Type B pancreatic cell (in vitro differentiated cells): Measurements from ENCODE around the gene TLCD4. TPM values are rescaled to one million over a fixed set of nuclear protein-coding genes. Genes with fewer than 3 reads are reported as not detected.

Experiments used
- DNase-seq: peaks from one replicate; pipeline ENCODE4 v3.0.0; 2021; ENCODE audit warnings: mixed read lengths; ENCODE audit not compliant: unreplicated experiment; ENCODE audit errors: extremely low spot score
- H3K27ac Mint-ChIP-seq: 2 replicates; pipeline ENCODE4 v1.8.0; 2021; ENCODE audit warnings: mild to moderate bottlenecking, mixed read lengths
- H3K27me3 Mint-ChIP-seq: 2 replicates; pipeline ENCODE4 v1.8.0; 2021; ENCODE audit warnings: mixed read lengths
- H3K36me3 Mint-ChIP-seq: 2 replicates; pipeline ENCODE4 v1.8.0; 2021; ENCODE audit warnings: mixed read lengths
- H3K4me1 Mint-ChIP-seq: one replicate; pipeline ENCODE4 v1.8.0; 2021; ENCODE audit warnings: mixed read lengths; ENCODE audit not compliant: unreplicated experiment
- H3K4me3 Mint-ChIP-seq: 2 replicates; pipeline ENCODE4 v1.8.0; 2021; ENCODE audit warnings: mild to moderate bottlenecking, mixed read lengths
- H3K9me3 Mint-ChIP-seq: 2 replicates; pipeline ENCODE4 v1.8.0; 2021; ENCODE audit warnings: mixed read lengths
- CTCF ChIP-seq: fragments of 200-600 bp; sonication (generic); conservative IDR thresholded peaks from 2 replicates; pipeline ENCODE4 v1.5.0; 2021; ENCODE audit warnings: antibody characterized with exemption, mild to moderate bottlenecking
- total RNA-seq: library from RNA; stranded (reverse); gene quantifications from 2 replicates; pipeline ENCODE4 v1.2.1, GENCODE V29; 2021; ENCODE audit warnings: low replicate concordance

Gene TLCD4
- total RNA-seq, 1 donor from 2014 or later, result 6.9 TPM

DNA sequence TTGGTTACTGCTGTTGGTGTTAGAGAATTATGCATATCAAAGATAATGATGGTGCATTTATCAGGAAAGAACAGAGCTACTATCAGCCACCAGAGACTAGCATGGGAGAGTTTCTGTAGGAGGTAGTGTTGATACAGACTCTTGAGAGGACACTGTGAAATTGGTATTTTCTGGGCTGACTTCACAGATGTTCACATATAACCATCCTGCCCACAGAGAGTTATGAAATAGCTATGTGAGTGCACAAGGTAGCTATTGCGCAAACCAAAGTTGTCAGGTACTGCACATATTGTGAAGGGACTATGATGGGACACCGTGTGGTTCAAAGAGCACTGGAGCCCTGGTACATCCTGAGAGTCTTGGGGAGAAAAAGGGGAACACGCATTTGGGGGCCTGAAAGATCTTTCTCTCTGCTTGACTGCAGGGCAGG, 1.4 kb upstream of the TLCD4 start:
- no peak for TF ChIP-seq CTCF
- no peak for DNase-seq
- Mint-ChIP-seq H3K27me3 (peaks cover 48% of the 10 kb centered on the region), H3K36me3 (no peaks in the 10 kb centered on the region), H3K4me1 (peaks cover 7% of the 10 kb centered on the region), H3K4me3 (peak overlapping the region; percentile 76), H3K9me3 (no peaks in the 10 kb centered on the region), H3K27ac (no peak overlapping the region)

DNA sequence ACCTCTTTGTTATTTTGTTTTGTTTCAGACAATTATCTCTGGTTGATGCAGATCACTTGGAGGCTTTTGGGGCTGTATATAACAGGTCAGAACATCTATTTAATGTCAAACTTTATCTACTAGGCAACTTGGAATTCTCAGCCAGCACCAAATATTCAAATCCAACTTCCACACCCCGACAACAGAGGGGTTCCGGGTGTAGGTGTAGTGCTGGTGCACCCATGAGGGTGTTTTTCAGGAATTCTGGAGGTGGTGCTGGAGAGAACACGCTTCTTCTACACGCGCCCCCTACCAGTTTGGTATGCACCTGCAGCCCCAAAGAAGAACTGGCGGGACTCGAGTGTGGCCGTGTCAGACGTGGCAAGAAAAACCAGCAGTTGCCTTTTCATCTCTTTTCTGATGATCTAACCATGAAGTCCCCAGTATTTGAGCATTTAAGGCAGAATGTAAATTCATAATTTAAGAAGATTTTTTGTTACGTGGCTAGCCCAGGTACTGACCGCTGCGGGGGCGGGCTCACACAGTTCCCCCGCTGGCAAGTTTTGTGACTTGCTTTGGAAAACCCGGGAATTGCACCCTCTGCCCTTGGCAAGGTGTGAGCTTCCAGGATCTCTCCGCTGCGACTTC, 462 bp upstream of the TLCD4 start:
- H3K9me3 Mint-ChIP-seq, result no peaks in the 10 kb centered on the region
- H3K4me1 Mint-ChIP-seq, result peaks cover 7% of the 10 kb centered on the region
- H3K27ac Mint-ChIP-seq, result peak overlapping the region; percentile 87
- peak overlapping the region; percentile 97 for H3K4me3 Mint-ChIP-seq
- peak; percentile 82 for TF ChIP-seq CTCF
- H3K36me3 Mint-ChIP-seq, result no peaks in the 10 kb centered on the region
- H3K27me3 Mint-ChIP-seq, result peaks cover 45% of the 10 kb centered on the region
- DNase-seq, result peak; percentile 70

DNA sequence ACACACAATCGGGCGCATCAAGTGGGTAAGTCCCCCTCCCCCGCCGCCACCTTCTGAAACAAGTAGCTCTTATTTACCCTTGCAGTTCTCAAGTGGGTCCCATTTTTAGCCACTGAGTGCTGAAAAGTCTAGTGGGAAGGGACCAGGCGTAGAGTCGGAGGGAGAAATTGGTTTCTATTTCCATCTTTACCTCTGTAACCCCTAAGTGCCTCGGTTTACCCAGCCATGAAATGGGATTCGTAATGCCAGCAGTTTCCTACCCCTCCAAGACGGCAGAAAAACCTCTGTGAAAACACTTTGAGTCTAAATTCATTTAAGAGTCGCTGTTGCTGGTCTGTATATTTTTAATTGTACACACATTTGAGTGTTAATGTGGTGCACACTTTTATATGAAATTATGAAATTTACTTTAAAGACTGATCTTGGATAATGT, 928 bp downstream of the TLCD4 start:
- no peak for TF ChIP-seq CTCF
- no peak for DNase-seq
- H3K27me3 Mint-ChIP-seq, result peaks cover 44% of the 10 kb centered on the region
- no peaks in the 10 kb centered on the region for H3K36me3 Mint-ChIP-seq
- peak overlapping the region; percentile 91 for H3K4me3 Mint-ChIP-seq
- H3K4me1 Mint-ChIP-seq, result peaks cover 12% of the 10 kb centered on the region
- peak overlapping the region; percentile 72 for H3K27ac Mint-ChIP-seq
- H3K9me3 Mint-ChIP-seq, result no peaks in the 10 kb centered on the region

DNA sequence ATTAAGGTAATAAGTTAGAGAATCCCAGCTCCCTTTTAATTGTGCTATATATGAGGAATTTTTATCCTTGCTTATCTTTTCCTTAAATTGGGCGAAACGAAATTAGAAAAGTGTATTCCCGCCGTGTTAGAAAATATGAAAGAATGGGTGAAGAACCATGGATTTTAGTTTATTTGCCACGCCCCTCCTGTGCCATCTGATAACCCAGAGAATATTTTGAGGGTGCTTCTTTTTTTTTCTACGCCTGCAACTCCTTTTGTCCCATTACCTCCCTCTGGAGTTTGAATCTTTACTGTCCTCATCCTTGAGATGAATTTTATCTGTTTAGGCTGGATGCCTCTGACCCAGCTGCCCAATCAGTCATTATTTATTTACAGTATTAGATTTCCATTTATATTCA, 1.6 kb downstream of the TLCD4 start:
- Mint-ChIP-seq H3K4me3 (peak overlapping the region; percentile 91), H3K9me3 (no peaks in the 10 kb centered on the region), H3K4me1 (peaks cover 12% of the 10 kb centered on the region), H3K36me3 (no peaks in the 10 kb centered on the region), H3K27me3 (peaks cover 44% of the 10 kb centered on the region), H3K27ac (peak overlapping the region; percentile 25)
- no peak for DNase-seq
- TF ChIP-seq CTCF, result no peak

DNA sequence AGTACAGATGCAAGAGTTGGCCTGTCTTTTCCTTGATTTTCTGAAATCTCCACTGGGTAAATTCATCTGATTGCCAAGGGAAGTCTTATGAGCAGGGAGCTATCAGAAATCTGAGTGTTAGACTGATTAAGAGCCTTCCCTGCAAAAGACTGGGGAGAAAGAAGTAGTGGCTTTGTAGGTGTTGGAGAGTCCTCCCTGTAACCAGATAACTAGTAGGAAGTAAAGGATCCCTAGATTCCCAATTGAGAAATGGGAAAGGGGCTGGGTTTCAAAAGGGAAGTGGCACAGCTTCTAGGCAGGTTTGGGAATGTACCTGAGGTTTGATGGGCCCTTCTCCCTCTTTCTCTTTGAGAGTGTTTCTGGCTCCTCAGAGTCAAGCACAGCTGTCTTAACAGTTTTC, 2.1 kb downstream of the TLCD4 start:
- Mint-ChIP-seq H3K4me3 (peak overlapping the region; percentile 91), H3K4me1 (peaks cover 12% of the 10 kb centered on the region), H3K27me3 (peaks cover 44% of the 10 kb centered on the region), H3K27ac (no peak overlapping the region), H3K9me3 (no peaks in the 10 kb centered on the region), H3K36me3 (no peaks in the 10 kb centered on the region)
- no peak for TF ChIP-seq CTCF
- DNase-seq, result no peak
